Urothelium cell line (cell line): ENCODE measurements around the gene UBAP1.
"Not testable (repeated sequence)": the region's sequence is repeated elsewhere in the genome, so short reads cannot be mapped to it uniquely, and the experiment has no call there.

Source experiments
- DNase-seq: peaks from one replicate; pipeline ENCODE4 v3.0.0; 2011; ENCODE audit warnings: low spot score, mixed read lengths
- FAIRE-seq: peaks from 2 replicates; lab custom pipeline; 2011; peaks lifted over from hg19 to GRCh38; lab: Jason Lieb, UNC

The UBAP1 gene

DNA sequence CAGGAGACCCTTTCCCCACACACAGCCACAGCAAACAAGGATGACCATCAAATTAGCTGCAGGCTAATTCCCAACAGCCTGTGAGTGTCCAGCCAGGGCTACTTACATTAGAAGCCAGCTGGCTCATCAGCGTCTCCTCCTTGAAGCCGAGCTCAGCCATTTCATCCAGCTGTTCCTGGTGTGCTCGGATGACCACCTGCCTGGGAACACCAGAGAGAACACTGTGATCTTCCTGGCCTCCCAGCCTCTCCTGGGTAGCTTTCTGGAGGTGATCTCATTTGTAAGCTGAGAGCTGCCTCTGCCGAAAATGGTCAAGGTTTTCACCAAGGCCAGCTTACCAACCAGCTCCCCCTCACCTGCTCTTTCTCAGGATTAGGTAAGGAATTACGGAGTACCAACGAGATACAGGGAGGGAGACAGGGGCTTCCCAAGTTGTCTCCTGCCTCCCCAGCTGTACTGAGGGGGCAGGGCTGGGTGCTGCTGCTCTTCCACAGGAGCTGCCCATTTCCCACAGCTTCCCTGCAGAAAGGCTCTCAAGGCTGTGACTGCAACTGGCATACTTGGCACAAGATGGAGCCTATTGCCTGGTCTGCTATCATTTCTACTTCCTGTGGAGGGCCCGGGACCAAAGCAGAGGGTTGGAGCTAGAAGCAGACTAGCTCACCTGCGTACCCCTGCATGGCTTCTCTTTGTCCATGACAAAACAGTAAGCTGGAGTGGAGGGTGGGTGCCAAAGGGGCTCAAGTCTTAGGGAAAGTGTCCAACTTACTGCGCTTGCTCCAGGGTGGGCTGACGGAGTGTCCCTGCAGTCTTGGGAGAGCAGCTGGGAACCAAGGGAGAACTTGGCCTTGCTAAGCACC lies 76.4 kb downstream of the UBAP1 start:
- no peak for DNase-seq
- FAIRE-seq, result no peak

DNA sequence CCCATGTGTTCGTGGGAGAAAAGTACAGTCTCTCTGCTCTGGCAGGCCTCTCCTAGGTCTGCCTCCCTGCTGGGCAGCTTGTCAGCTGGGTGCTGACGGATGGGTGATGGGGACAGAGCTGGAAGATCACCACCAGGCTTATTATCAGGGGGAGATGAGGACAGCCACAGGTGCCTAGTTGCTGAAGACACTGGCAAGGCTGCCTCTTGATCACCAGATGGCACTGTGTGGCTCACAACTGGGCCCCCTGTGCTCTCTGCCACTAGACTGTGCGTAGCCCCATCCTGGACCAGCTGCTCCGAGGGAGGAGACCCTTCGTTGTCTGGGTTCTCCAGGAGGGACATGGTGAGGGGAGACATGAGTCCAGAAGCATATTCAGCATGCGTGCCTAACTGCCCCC lies 77.3 kb downstream of the UBAP1 start:
- DNase-seq (no peak), FAIRE-seq (no peak)

DNA sequence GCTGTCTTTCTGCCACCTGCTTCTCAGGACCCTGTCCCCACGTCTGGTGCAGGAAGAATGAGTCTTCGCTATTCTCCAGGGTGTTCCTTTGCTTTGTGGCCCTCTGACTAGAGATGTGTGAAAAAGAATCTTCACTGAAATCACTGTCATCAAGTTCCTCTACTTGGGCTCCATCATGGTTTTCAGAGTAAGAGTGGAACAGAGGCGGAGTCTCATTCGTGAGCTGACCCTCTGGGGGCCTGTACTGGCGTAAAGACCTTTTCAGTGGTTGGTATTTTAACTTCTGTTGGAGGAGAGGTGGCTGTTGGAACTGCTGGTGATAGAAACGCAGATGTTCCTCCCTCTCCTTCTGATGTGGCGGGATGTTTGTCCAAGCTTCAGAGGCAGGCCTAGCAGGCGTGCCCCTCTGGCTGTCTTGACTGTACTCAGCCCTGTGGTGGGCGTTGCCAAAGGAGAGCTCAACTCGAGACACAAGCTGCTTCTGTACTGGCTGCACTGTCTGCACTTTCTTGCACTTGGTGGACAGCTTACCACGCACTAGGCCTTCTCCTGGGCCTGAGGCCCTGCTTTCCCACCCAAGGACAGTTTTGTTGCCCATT lies 78.2 kb downstream of the UBAP1 start:
- no peak for FAIRE-seq

DNA sequence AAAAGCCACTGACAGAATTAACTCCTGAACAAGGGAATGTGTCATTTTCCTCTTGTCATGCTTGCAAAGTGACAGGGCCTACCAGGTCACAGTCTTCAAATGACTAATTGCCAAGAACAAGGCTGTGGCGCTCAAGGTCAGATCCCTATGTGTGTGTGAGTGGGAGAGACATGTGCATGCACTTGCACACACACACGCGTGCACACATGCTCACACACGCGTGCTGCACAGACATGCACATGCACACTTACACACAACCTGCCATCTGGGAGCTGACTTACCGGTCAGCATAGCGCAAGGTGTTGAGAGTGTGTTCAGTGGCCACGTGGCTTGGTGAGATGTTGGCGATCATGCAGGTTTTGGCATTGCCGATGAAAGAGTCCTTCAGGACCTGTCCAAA lies 80.5 kb downstream of the UBAP1 start:
- peak; percentile 62 for FAIRE-seq

More for the DNA sequence above, 78.2 kb downstream of the UBAP1 start:
- no peak for DNase-seq

DNA sequence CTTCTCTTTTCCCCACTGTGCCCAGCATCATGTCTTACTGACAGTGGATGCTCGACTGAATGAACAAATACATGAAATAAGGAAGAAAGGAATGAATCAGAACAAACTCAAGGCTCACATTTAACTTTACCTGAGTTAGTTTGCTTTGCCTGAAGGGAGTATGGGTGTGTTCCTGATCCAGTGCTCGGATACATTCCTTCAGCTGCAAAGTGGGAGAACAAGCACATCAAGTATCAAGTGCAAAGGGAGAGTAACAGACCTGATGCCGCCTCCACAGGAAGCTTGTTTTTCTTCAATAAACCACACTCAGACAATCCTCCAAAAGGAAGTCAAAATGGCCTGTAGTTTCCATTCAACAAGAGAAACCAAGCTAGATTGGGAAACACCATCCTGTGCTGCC lies 84.1 kb downstream of the UBAP1 start:
- no peak for DNase-seq
- no peak for FAIRE-seq

More for the DNA sequence above, 80.5 kb downstream of the UBAP1 start:
- no peak for DNase-seq

DNA sequence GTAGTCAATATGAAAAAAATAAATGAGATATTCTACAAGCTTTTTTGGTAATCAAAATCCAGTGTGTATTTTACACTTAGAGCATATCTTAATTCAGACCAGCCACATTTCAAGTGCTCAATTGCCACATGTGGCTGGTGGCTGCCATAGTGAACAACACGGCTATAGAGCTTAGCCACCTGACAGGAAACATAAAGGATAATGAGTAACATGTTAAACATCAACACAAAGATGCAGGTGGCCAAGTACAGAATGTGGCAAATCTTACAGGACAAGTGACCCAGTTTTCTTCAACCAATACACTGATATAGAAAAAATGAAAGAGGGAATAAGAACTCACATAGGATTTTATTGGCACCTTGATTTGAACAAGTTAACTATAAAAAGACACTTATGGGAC lies 88.8 kb downstream of the UBAP1 start:
- FAIRE-seq (no peak), DNase-seq (no peak)

DNA sequence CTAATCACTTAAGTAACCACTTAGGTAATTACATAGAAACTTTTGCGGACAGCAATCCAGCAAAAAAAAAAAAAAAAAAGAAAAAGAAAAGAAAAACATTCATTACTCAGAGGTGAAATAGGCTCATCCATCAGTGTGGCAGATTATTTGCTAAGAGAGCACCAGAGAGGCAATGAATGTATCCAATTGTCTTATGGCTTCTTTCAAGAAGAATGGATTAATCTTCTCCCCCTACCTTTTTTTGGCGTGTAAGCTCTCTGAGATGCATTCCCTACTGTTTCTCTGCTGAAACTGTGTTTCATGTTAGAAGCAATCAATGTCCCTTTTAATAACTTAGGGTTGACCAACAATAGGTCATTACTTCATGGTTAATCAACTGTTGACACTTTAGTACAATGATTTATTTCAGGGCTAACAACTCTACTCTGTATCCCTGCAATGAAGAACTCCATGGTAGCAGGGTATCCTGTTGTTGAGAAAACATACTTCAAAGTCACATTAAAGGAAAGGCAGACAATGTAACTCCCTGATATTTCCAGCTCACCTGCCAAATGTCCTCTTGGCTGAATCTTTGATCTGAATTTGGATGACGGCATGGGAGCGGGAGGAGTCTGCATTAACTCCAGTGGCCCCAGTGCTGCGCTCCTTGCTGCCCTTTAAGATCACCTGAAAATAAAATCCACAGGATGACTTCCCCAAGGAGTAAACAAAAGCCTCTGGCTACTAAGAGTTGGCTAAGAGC lies 92.6 kb downstream of the UBAP1 start:
- no peak for DNase-seq
- no peak for FAIRE-seq

DNA sequence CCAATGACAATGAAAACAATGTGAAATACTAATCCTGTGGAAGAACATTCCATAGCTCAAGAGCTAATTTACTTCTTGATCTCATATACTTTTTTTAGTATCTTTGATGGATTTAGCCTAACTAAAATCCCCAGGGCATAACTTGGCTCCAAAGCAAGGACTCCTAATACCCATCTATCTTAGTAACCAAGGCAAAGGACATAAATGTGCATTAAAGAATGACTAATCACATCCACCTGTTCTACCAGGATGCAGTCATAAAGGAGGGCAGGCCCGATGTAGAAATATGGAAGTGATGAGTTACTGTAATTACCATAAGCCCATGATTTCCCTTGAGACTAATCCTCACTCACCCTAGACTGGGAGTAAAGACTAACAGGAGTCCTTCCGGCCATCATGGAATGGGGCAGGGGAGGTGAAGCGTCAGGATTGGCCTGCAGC lies 93.3 kb downstream of the UBAP1 start:
- DNase-seq, result no peak
- FAIRE-seq, result no peak

DNA sequence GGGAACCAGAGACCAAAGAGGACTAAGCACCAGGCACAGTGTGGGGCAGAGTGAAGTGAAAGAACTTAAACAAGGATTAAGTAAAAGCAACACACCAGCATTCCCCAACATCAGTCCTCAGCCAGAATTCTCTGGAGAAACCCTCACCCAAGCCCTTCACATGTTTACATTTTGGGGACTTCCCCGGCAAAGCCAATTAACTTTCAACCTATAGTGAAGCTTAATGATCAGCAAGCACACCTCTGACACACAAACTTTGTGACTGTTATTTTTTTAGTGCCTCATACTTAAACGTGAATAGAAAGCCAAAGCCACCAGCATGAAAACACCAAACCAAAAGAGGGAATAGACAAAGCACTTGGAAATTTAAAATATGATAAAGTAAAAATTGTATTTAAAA lies 94.7 kb downstream of the UBAP1 start:
- FAIRE-seq, DNase-seq: not testable (repeated sequence)

DNA sequence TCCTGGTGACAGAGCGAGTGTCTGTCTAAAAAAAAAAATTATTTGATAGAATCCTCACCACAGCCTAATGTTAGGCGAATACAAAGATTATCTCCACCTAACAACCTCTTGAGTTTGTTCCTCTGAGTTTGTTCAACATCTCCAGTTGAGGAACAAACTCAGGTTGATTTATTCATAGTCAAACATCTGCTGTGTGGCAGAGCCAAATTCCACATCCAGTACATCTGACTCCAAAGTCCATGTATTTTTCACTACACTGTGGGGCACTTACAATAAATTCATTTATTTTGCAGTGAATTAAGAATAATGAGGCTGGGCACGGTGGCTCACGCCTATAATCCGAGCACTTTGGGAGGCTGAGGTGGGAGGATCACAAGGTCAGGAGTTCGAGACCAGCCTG lies 97.0 kb downstream of the UBAP1 start:
- FAIRE-seq (no peak), DNase-seq (no peak)

DNA sequence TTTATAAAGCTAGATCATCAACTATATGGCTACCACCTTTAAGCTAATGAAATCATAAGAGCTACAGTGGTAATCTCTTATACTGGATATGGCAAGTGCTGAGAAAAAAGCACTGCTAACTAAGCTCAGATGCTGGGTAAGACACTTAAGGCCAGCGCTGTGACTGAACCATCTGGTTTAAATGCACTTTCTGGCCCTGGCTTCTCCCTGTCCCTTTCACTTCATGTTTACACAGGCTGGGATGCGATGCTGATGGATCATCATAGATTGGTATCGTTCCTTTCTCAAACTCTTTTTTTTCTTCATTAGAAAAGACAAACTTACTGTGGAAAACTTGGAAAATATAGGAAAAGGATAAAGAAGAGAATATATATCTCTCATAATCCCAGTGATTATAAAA lies 97.9 kb downstream of the UBAP1 start:
- FAIRE-seq (no peak), DNase-seq (no peak)

DNA sequence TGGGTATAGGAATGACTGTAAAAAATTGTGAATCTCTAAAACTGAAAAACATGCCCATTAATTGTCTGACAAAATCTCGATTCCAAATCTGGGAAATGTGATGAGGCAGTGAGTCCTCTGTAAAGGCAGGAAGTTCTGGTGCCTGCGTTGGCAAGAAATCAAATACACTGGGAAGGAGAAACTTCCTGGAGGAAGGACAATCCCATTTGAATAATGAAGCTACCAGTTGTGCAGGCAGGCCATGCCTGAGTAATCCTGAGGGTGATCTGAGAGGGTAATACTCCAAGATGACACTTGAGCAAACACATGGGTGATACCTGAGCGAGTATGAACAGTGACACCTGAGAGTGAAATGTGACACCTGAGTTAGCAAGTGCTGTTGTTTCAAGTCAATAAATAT lies 100.6 kb downstream of the UBAP1 start:
- FAIRE-seq (no peak), DNase-seq (no peak)

DNA sequence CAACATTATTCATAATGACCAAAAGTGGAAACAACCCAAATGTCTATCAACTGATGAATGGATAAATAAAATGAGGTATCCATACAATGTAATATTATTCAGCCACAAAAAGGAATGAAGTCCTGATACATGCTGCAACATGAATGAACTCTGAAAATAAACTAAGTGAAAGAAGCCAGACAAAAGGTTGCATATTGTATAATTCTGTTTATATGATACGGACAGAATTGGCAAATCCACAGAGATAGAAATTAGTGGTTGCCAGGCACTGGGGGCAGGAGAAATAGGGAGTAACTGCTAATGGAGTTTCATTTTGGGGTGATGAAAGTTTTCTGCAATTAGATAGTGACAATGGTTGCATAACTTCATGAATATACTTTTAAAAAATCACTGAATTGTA lies 103.3 kb downstream of the UBAP1 start:
- FAIRE-seq, result no peak
- DNase-seq, result no peak

DNA sequence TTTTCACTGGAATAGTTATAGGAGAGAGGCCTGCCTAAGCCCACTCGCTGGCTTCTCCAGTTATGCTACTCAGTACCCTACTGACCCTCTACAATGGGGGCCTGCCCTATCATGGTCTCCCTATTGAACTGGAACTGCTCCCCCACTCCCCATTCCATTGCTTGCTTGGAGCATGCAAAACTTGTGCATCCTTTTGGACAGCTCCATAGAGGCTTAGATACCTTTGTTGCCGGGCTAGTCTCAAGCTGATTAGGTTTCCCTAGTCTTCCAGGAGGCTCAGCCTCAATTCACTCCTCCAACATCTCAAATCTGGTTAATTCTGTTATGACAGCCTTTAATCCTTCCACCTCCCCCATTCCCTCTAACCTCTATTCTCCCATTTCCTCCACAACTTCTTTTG lies 110.3 kb downstream of the UBAP1 start:
- FAIRE-seq, result no peak
- no peak for DNase-seq

DNA sequence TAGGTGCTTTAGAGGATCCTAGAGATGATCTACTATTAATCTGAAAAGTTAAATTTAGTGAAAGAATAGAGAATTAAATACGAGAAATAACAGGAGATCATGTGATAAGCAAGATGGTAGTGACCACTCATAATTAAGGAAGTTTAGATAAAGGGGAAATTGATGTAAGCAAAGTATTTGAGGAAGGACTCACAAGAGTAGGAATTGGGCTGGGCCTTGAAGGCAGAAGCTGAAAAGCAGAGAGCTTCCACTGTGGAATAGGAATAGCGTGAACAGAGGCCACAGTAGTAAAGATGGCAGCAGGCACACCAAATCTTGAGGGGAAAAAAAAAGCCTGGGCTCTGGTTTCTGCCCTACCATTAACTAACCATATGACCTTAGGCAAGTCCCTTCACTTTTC lies 112.2 kb downstream of the UBAP1 start:
- no peak for DNase-seq
- no peak for FAIRE-seq

DNA sequence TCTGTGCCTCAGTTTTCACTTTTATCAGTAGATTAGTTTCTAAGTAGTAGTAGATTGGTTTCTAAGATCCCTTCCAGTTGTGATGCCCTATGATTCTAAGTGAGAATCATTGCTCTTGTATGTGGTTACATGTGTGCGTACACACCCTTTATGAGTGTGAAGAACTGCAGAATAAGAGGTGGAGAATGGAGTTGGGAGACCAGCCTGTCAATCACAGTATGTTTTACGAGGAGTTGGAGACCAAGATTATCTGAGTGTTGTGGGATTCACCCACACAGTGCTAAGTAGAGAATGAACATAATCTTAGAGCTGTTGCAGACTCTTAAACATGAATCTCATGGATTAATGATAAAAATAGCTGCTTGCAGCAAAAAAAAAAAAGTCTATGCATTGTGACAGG lies 112.6 kb downstream of the UBAP1 start:
- FAIRE-seq (no peak), DNase-seq (no peak)

DNA sequence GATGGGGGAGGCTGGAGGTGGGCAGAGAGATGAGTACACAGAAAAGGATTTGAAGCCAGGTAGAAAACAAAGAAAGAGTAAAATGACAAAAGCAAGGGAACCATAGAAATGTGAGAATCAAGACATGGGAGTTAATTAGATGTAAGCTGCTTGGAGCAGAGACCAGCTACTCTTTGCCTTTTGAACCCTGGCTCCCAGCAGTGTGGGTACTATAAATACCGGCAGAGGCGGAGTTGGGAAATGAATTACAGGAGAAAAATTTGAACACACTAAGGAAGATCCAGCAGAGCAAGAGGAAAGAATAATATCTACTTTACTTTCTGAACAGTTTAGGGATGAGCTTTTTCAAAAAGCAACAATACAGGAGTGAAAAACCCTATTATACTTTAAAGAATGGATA lies 113.7 kb downstream of the UBAP1 start:
- DNase-seq, result no peak
- FAIRE-seq, result no peak

DNA sequence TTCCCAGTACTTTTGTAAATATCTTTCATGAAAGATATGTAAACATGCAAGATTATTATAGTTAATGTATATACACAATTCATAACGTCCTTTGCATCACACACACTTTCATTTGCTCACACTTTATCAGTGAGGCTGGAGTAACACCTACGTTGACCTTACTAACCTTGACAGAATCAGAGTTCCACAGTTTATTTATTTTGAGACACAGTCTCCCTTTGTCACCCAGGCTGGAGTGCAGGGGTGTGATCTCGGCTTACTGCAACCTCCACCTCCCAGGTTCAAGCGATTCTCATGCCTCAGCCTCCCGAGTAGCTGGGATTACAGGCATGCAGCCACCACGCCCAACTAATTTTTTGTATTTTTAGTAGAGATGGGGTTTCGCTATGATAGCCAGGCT lies 122.2 kb downstream of the UBAP1 start:
- not testable (repeated sequence) for FAIRE-seq, DNase-seq
